RWPE2 (cell line): Measurements from ENCODE around the gene RPN2.

Experiments used
- ATAC-seq: fragments of 200-7000 bp; cut with Tn5 transposase; 3 replicates; pipeline ENCODE4 v1.9.1; 2021; ENCODE audit warnings: low read depth
- DNase-seq: peaks from one replicate; pipeline ENCODE4 v3.0.0-alpha.2; 2020; ENCODE audit warnings: low spot score
- H3K27ac ChIP-seq: fragments of 450-650 bp; 2 replicates; pipeline ENCODE4 v1.5.1; 2017; ENCODE audit warnings: mild to moderate bottlenecking; ENCODE audit not compliant: poor library complexity, severe bottlenecking
- H3K27me3 ChIP-seq: fragments of 250-450 bp; sonication (Bioruptor Pico); 2 replicates; pipeline ENCODE4 v1.5.1; 2021; ENCODE audit warnings: mild to moderate bottlenecking, moderate library complexity; ENCODE audit not compliant: insufficient read depth, poor library complexity, severe bottlenecking
- H3K36me3 ChIP-seq: fragments of 250-450 bp; sonication (Bioruptor Pico); 2 replicates; pipeline ENCODE4 v1.5.1; 2020; ENCODE audit warnings: low read depth, mild to moderate bottlenecking, moderate library complexity
- H3K4me1 ChIP-seq: fragments of 250-450 bp; sonication (Bioruptor Pico); 2 replicates; pipeline ENCODE4 v1.5.1; 2021; ENCODE audit warnings: mild to moderate bottlenecking, moderate library complexity; ENCODE audit not compliant: insufficient read depth, poor library complexity, severe bottlenecking
- H3K4me3 ChIP-seq: fragments of 250-450 bp; sonication (Bioruptor Pico); 2 replicates; pipeline ENCODE4 v1.5.1; 2021; ENCODE audit warnings: mild to moderate bottlenecking, moderate library complexity; ENCODE audit not compliant: severe bottlenecking
- H3K9me3 ChIP-seq: fragments of 250-450 bp; sonication (Bioruptor Pico); 2 replicates; pipeline ENCODE4 v1.5.1; 2021; ENCODE audit warnings: mild to moderate bottlenecking, moderate library complexity; ENCODE audit not compliant: severe bottlenecking
- TF ChIP-seq, protein P1 (sequence below): fragments of 450-650 bp; IDR thresholded peaks from one replicate; pipeline ENCODE4 v1.5.1; 2017; ENCODE audit warnings: mild to moderate bottlenecking, moderate library complexity; ENCODE audit not compliant: poor library complexity, severe bottlenecking

RPN2 gene

DNA sequence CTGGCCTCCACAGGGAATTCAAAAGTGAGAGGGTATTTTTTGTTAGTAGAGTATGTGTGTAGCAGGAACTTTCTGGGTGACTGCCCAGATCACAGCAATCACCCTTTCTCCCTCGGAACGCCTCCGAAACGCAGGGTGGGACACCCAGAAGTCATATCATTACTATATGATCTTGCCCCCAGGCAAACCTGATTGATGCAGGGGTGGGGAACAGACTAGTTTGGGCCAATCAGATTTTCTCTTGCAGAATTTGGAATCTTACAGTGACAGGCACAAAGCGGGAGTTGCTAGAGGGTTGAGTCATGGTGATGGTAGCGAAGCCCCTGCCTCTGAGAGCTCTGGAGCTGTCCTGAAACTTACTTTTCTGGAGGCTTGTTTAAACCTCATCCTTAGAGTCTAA is 16.5 kb upstream of the RPN2 start:
- H3K4me1 ChIP-seq = no peaks in the 10 kb centered on the region
- no peak overlapping the region for H3K4me3 ChIP-seq
- peaks cover 11% of the 10 kb centered on the region for H3K27me3 ChIP-seq
- no peak overlapping the region for H3K27ac ChIP-seq
- ATAC-seq = peak; percentile 15; the same call in 1 of the 3 replicates
- no peak for DNase-seq
- H3K9me3 ChIP-seq = no peaks in the 10 kb centered on the region
- TF ChIP-seq, protein P1, sequence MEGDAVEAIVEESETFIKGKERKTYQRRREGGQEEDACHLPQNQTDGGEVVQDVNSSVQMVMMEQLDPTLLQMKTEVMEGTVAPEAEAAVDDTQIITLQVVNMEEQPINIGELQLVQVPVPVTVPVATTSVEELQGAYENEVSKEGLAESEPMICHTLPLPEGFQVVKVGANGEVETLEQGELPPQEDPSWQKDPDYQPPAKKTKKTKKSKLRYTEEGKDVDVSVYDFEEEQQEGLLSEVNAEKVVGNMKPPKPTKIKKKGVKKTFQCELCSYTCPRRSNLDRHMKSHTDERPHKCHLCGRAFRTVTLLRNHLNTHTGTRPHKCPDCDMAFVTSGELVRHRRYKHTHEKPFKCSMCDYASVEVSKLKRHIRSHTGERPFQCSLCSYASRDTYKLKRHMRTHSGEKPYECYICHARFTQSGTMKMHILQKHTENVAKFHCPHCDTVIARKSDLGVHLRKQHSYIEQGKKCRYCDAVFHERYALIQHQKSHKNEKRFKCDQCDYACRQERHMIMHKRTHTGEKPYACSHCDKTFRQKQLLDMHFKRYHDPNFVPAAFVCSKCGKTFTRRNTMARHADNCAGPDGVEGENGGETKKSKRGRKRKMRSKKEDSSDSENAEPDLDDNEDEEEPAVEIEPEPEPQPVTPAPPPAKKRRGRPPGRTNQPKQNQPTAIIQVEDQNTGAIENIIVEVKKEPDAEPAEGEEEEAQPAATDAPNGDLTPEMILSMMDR = no peak
- H3K36me3 ChIP-seq = no peaks in the 10 kb centered on the region

GRCh38 chr20:37163832-37164554 is 15.1 kb upstream of the RPN2 start:
- H3K36me3 ChIP-seq = no peaks in the 10 kb centered on the region
- peaks cover 11% of the 10 kb centered on the region for H3K27me3 ChIP-seq
- no peak overlapping the region for H3K27ac ChIP-seq
- ATAC-seq (no peak), DNase-seq (no peak)
- no peak overlapping the region for H3K4me3 ChIP-seq
- no peaks in the 10 kb centered on the region for H3K9me3 ChIP-seq
- TF ChIP-seq, protein P1 = no peak
- H3K4me1 ChIP-seq = no peaks in the 10 kb centered on the region

DNA sequence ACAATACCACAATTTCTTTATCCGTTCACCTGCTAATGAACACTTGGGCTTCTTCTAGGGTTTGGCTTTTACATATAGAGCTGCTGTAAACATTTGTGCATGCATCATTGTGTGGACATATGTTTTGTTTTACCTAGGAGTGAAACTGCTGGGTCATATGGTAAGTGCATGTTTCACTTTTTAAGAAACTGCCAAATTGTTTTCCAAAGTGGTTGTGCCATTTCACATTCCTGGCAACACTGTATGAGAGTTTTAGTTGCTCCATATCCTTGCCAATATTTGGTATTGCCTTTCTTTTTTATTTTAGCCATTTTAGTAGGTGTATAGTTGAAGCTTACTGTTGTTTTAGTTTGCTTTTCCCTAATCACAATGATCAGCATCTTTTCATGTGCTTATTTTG is 14.1 kb upstream of the RPN2 start:
- no peak overlapping the region for H3K27ac ChIP-seq
- no peaks in the 10 kb centered on the region for H3K36me3 ChIP-seq
- no peak overlapping the region for H3K4me3 ChIP-seq
- peaks cover 11% of the 10 kb centered on the region for H3K27me3 ChIP-seq
- TF ChIP-seq, protein P1 = no peak
- no peak for ATAC-seq
- no peaks in the 10 kb centered on the region for H3K9me3 ChIP-seq
- DNase-seq = no peak
- H3K4me1 ChIP-seq = no peaks in the 10 kb centered on the region

DNA sequence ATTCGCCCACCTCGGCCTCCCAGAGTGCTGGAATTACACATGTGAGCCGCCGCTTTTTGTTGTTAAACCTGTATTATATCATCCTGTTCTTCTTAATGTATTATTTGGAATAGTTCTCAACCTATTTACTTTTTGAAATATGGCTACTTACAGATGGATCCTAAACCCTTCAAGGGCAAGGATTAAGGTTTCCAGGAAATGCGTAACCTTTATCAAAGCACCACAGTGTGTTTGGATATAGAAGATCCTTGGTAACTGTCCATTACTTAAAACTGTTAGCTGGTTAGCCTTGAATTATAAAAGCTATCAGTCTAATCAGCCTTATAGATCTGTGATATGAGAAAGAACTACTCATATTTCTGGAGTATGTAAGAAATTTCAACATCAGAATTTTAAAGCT is 12.3 kb upstream of the RPN2 start:
- H3K27ac ChIP-seq = no peak overlapping the region
- DNase-seq (no peak), ATAC-seq (no peak)
- no peaks in the 10 kb centered on the region for H3K36me3 ChIP-seq
- no peaks in the 10 kb centered on the region for H3K9me3 ChIP-seq
- no peaks in the 10 kb centered on the region for H3K4me1 ChIP-seq
- peaks cover 11% of the 10 kb centered on the region for H3K27me3 ChIP-seq
- TF ChIP-seq, protein P1 = no peak
- H3K4me3 ChIP-seq = no peak overlapping the region

GRCh38 chr20:37172836-37173235 is 6.3 kb upstream of the RPN2 start:
- ATAC-seq (no peak), DNase-seq (no peak)
- Histone ChIP-seq H3K27me3 (no peaks in the 10 kb centered on the region), H3K27ac (no peak overlapping the region), H3K36me3 (no peaks in the 10 kb centered on the region), H3K9me3 (no peaks in the 10 kb centered on the region), H3K4me3 (no peak overlapping the region), H3K4me1 (peaks cover 4% of the 10 kb centered on the region)
- TF ChIP-seq, protein P1 = no peak
